Ishikawa (cell line): ENCODE measurements around the gene MRM1.

Experiments used
- CEBPB ChIP-seq: IDR thresholded peaks from 2 replicates; pipeline ENCODE4 v1.6.1; 2012
- CREB1 ChIP-seq: IDR thresholded peaks from 2 replicates; pipeline ENCODE4 v1.6.1; 2012; ENCODE audit warnings: low read depth
- EGR1 ChIP-seq: IDR thresholded peaks from 2 replicates; pipeline ENCODE4 v1.6.1; 2012
- EP300 ChIP-seq: IDR thresholded peaks from 2 replicates; pipeline ENCODE4 v1.6.1; 2012; ENCODE audit warnings: borderline replicate concordance
- FOXM1 ChIP-seq: IDR thresholded peaks from 2 replicates; pipeline ENCODE4 v1.6.1; 2012; ENCODE audit warnings: low read depth, borderline replicate concordance
- NFIC ChIP-seq: IDR thresholded peaks from 2 replicates; pipeline ENCODE4 v1.6.1; 2012
- RAD21 ChIP-seq: IDR thresholded peaks from 2 replicates; pipeline ENCODE4 v1.6.1; 2012; ENCODE audit warnings: low read depth
- REST ChIP-seq: IDR thresholded peaks from 2 replicates; pipeline ENCODE4 v1.6.1; 2012; ENCODE audit warnings: low read depth, mild to moderate bottlenecking
- TAF1 ChIP-seq: IDR thresholded peaks from 2 replicates; pipeline ENCODE4 v1.6.1; 2012; ENCODE audit warnings: low read depth, mild to moderate bottlenecking
- TCF12 ChIP-seq: IDR thresholded peaks from 2 replicates; pipeline ENCODE4 v1.6.1; 2012; ENCODE audit warnings: low read depth
- TEAD4 ChIP-seq: IDR thresholded peaks from 2 replicates; pipeline ENCODE4 v1.6.1; 2012
- YY1 ChIP-seq: IDR thresholded peaks from 2 replicates; pipeline ENCODE4 v1.6.1; 2012; ENCODE audit warnings: low read depth
- ZBTB7A ChIP-seq: IDR thresholded peaks from 2 replicates; pipeline ENCODE4 v1.6.1; 2012; ENCODE audit warnings: low read depth
- TF ChIP-seq, protein P1 (sequence below): IDR thresholded peaks from 2 replicates; pipeline ENCODE4 v1.6.1; 2012
- TF ChIP-seq, protein P2 (sequence below): IDR thresholded peaks from 2 replicates; pipeline ENCODE4 v1.6.1; 2012

Gene MRM1, protein sequence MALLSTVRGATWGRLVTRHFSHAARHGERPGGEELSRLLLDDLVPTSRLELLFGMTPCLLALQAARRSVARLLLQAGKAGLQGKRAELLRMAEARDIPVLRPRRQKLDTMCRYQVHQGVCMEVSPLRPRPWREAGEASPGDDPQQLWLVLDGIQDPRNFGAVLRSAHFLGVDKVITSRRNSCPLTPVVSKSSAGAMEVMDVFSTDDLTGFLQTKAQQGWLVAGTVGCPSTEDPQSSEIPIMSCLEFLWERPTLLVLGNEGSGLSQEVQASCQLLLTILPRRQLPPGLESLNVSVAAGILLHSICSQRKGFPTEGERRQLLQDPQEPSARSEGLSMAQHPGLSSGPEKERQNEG

GRCh38 chr17:36601303-36602029 is at the start of gene MRM1:
Gene MRM1 (plus strand): TSS chr17:36601583. CDS start chr17:36601811, 228 bp downstream.
- TF ChIP-seq TEAD4 (0 out of 2 replicates have a peak, but pooled peaks have one; percentile 9), YY1 (no peak), EGR1 (peak; percentile 78), EP300 (no peak), RAD21 (no peak), TCF12 (peak; percentile 34; the same call in 1 of the 2 replicates), NFIC (no peak), CEBPB (no peak), CREB1 (0 out of 2 replicates have a peak, but pooled peaks have one; percentile 8), REST (no peak), TAF1 (peak; percentile 34; the same call in 1 of the 2 replicates), FOXM1 (no peak), ZBTB7A (no peak)
- TF ChIP-seq, protein P1, sequence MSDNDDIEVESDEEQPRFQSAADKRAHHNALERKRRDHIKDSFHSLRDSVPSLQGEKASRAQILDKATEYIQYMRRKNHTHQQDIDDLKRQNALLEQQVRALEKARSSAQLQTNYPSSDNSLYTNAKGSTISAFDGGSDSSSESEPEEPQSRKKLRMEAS, result peak; percentile 96
- TF ChIP-seq, protein P2, sequence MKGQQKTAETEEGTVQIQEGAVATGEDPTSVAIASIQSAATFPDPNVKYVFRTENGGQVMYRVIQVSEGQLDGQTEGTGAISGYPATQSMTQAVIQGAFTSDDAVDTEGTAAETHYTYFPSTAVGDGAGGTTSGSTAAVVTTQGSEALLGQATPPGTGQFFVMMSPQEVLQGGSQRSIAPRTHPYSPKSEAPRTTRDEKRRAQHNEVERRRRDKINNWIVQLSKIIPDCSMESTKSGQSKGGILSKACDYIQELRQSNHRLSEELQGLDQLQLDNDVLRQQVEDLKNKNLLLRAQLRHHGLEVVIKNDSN, result peak; percentile 84

DNA sequence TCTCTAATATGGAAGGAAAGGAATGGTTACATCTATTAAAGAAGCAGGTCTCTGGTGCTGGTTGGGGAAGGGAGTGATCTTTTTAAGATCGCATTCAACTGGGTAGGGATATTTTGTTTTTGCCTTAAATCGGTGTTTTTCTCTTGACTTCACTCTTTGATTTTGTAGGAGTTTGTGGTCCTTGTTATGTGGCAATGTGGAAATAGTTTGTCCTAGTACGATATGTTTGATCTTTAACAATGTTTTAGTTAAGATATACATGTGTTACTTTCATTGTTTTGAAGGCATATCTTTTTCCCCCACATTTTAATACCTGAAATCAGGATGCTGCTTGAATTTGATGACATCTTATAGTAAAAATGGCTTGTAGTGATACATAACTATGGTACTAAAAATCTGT is 47.9 kb upstream of the MRM1 start:
- no peak for TF ChIP-seq EGR1
- TF ChIP-seq, protein P1, result no peak
- no peak for TF ChIP-seq CEBPB
- no peak for TF ChIP-seq CREB1
- TF ChIP-seq ZBTB7A, result no peak
- TF ChIP-seq REST, result no peak
- TF ChIP-seq, protein P2, result no peak
- no peak for TF ChIP-seq TAF1
- TF ChIP-seq FOXM1, result no peak
- no peak for TF ChIP-seq YY1

- no peak for TF ChIP-seq TAF1
- TF ChIP-seq REST, result no peak
- TF ChIP-seq ZBTB7A, result no peak
- TF ChIP-seq CEBPB, result no peak
- TF ChIP-seq EP300, result no peak
- no peak for TF ChIP-seq YY1
- TF ChIP-seq, protein P2, result no peak
- no peak for TF ChIP-seq RAD21
- TF ChIP-seq TCF12, result no peak
- TF ChIP-seq FOXM1, result no peak
- TF ChIP-seq EGR1, result no peak
Observed at GRCh38 chr17:36566081-36566480, 35.3 kb upstream of the MRM1 start.
